ENCODE measurements around the gene WFIKKN2. TPM values are rescaled to one million over a fixed set of nuclear protein-coding genes. Genes with fewer than 3 reads are reported as not detected.

WFIKKN2 gene
- total and polyA plus RNA-seq, 2 experiments from 2014 or later, result 0.34 TPM; not detected in 1

GRCh38 chr17:50866950-50867362 is 31.6 kb downstream of the WFIKKN2 start:
- no peak for TF ChIP-seq CTCF (IDR thresholded peaks at IDR 0.05; ENCODE audit: low read depth, low read length)
- Histone ChIP-seq H3K36me3 (peaks cover 13% of the 10 kb centered on the region), H3K27me3 (no peaks in the 10 kb centered on the region), H3K27ac (peak overlapping the region; percentile 98), H3K4me3 (peak overlapping the region; percentile 58), H3K4me1 (ENCODE audit: low read depth) (peaks cover 31% of the 10 kb centered on the region), H3K9me3 (ENCODE audit: low read depth) (no peaks in the 10 kb centered on the region)
- DNase-seq (ENCODE audit: low read depth in 1 of 2, low spot score in 1 of 2), result peak in 1 of 2 donors; percentile 83

GRCh38 chr17:50867363-50868139 is 32.2 kb downstream of the WFIKKN2 start:
- H3K4me1 ChIP-seq (ENCODE audit: low read depth), result peaks cover 26% of the 10 kb centered on the region
- no peak for TF ChIP-seq CTCF (IDR thresholded peaks at IDR 0.05; ENCODE audit: low read depth, low read length)

GRCh38 chr17:50868140-50868438 is 32.7 kb downstream of the WFIKKN2 start:
- peaks cover 20% of the 10 kb centered on the region for H3K4me1 ChIP-seq (ENCODE audit: low read depth)
- no peaks in the 10 kb centered on the region for H3K9me3 ChIP-seq (ENCODE audit: low read depth)
- H3K27ac ChIP-seq, result peak overlapping the region; percentile 98
- H3K27me3 ChIP-seq, result no peaks in the 10 kb centered on the region
- DNase-seq (ENCODE audit: low read depth in 1 of 2, low spot score in 1 of 2), result no peak
- peak overlapping the region; percentile 58 for H3K4me3 ChIP-seq
- TF ChIP-seq CTCF (IDR thresholded peaks at IDR 0.05; ENCODE audit: low read depth, low read length), result no peak
- H3K36me3 ChIP-seq, result peaks cover 2% of the 10 kb centered on the region

More at GRCh38 chr17:50867363-50868139, 32.2 kb downstream of the WFIKKN2 start:
- peak; percentile 93 to 94 for DNase-seq (ENCODE audit: low read depth in 1 of 2, low spot score in 1 of 2)
- Histone ChIP-seq H3K27ac (peak overlapping the region; percentile 98), H3K27me3 (no peaks in the 10 kb centered on the region), H3K9me3 (ENCODE audit: low read depth) (no peaks in the 10 kb centered on the region), H3K4me3 (peak overlapping the region; percentile 58), H3K36me3 (peaks cover 7% of the 10 kb centered on the region)

- no peaks in the 10 kb centered on the region for H3K36me3 ChIP-seq
- no peak for DNase-seq (ENCODE audit: low read depth in 1 of 2, low spot score in 1 of 2)
- H3K27ac ChIP-seq, result peak overlapping the region; percentile 98
- peak overlapping the region; percentile 58 for H3K4me3 ChIP-seq
- no peaks in the 10 kb centered on the region for H3K9me3 ChIP-seq (ENCODE audit: low read depth)
- H3K27me3 ChIP-seq, result no peaks in the 10 kb centered on the region
- H3K4me1 ChIP-seq (ENCODE audit: low read depth), result peaks cover 17% of the 10 kb centered on the region
- no peak for TF ChIP-seq CTCF (IDR thresholded peaks at IDR 0.05; ENCODE audit: low read depth, low read length)
Measured at GRCh38 chr17:50868602-50869001, 33.2 kb downstream of the WFIKKN2 start.

- no peak overlapping the region for H3K27ac ChIP-seq
- TF ChIP-seq CTCF (IDR thresholded peaks at IDR 0.05; ENCODE audit: low read depth, low read length), result no peak
- no peak for DNase-seq (ENCODE audit: low read depth in 1 of 2, low spot score in 1 of 2)
- no peak overlapping the region for H3K4me3 ChIP-seq
- H3K4me1 ChIP-seq (ENCODE audit: low read depth), result peaks cover 11% of the 10 kb centered on the region
- no peaks in the 10 kb centered on the region for H3K36me3 ChIP-seq
- no peaks in the 10 kb centered on the region for H3K27me3 ChIP-seq
- H3K9me3 ChIP-seq (ENCODE audit: low read depth), result no peaks in the 10 kb centered on the region
Measured at GRCh38 chr17:50871364-50871763, 36.0 kb downstream of the WFIKKN2 start.

Data from cardiac muscle cell (in vitro differentiated cells and primary cell).